ENCODE results near the gene PSMD7.

- TF ChIP-seq, protein P1, sequence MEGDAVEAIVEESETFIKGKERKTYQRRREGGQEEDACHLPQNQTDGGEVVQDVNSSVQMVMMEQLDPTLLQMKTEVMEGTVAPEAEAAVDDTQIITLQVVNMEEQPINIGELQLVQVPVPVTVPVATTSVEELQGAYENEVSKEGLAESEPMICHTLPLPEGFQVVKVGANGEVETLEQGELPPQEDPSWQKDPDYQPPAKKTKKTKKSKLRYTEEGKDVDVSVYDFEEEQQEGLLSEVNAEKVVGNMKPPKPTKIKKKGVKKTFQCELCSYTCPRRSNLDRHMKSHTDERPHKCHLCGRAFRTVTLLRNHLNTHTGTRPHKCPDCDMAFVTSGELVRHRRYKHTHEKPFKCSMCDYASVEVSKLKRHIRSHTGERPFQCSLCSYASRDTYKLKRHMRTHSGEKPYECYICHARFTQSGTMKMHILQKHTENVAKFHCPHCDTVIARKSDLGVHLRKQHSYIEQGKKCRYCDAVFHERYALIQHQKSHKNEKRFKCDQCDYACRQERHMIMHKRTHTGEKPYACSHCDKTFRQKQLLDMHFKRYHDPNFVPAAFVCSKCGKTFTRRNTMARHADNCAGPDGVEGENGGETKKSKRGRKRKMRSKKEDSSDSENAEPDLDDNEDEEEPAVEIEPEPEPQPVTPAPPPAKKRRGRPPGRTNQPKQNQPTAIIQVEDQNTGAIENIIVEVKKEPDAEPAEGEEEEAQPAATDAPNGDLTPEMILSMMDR (IDR thresholded peaks at IDR 0.05) = peak in 1 of 5 experiments; percentile 8
- TF ChIP-seq POLR2A (IDR thresholded peaks at IDR 0.05) = no peak
Observed at GRCh38 chr16:74304164-74304834, 7.7 kb downstream of the PSMD7 start.

All from tibial nerve (tissue), 3 donors.